Measurements from ENCODE around the gene YIPF6.
A peak's percentile ranks its signal among the peaks of the same experiment; 100 is the strongest.
"Not testable (repeated sequence)": the region's sequence is repeated elsewhere in the genome, so short reads cannot be mapped to it uniquely, and the experiment has no call there.

The YIPF6 gene

DNA sequence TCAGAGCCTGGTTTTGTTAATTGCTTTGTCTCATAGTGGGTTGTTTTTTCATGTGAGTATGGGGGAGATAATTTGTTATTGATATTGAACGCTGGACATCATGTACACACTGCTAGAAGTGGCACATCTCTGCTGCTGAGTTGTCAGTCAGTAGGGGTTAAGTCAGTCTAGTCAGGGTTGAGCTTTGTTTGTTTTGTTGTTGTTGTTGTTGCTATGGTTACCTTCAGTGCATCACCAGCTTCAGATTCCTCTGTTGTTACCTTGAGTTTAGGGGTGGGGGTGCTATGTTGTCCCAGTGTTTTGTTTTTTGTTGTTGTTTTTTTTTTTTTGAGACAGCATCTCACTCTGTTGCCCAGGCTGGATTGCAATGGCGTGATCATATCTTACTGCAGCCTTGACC, 9.9 kb downstream of the YIPF6 start:
- no peak for FAIRE-seq

- FAIRE-seq = peak; percentile 51
These were observed 12.4 kb downstream of the YIPF6 start for GRCh38 chrX:68511255-68511654.

GRCh38 chrX:68524680-68525079, 25.8 kb downstream of the YIPF6 start:
- FAIRE-seq = not testable (repeated sequence)

- no peak for FAIRE-seq
These were observed 34.1 kb downstream of the YIPF6 start for GRCh38 chrX:68532831-68533533.

- no peak for FAIRE-seq
These were observed 34.8 kb downstream of the YIPF6 start for GRCh38 chrX:68533656-68534055.

DNA sequence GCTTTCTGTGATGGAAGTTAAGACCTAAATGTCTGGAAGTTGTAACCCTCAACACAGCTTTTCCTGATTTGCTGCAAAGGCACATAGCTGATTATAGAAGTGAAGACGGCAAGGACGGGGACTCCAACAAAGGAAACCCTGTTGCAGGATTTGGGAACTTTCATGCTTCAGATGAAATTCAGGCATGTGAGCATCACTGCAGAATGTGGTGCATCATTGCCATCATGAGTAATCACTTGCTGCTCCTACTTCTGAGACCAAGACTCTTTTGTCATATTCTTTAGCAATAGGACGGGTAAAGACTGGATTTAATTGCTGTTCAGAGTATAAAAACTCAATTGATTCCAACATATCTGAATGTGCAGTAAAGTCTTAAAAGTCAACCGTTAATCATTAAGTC, 35.8 kb downstream of the YIPF6 start:
- FAIRE-seq = no peak

- FAIRE-seq = no peak
These were observed 37.6 kb downstream of the YIPF6 start for GRCh38 chrX:68536429-68536828.

DNA sequence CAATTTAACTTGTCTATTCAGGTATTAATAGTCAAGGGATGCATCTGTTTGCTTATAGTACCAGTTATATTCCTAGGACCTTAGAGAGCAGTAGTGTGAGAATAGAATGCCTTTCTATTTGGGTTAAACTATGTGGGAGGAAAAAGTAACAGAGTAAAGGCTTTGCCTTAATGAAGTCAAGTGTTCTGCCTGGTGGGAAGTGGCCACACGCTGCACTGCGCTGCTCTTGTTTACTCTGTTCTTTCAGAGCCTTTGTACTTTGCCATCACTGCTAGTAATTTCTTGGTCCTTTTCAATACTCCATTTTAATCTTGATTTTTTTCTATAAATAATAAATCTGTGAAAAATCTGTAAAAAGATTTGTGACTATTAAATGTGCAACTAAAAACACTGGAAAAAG, 38.0 kb downstream of the YIPF6 start:
- no peak for FAIRE-seq

- no peak for FAIRE-seq
These were observed 51.3 kb downstream of the YIPF6 start for GRCh38 chrX:68550193-68550592.

DNA sequence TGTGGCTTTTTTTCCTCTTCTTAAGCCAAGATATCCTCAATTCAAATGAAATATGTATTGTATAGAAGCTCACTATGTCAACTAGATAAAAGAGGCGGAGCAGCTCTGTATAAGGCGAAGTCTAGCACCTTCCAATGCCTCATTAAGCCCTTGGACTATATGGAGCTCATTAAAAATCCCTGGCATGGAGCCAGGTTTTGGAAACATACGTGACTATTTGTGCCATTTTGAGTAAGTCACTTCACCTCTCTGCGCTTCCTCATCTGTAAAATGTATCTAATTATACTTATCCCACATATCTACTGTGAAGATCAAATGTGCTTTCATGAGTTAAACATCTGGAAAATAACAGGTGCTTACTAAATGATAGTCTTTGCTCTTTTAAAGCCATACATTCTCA, 57.2 kb downstream of the YIPF6 start:
- no peak for FAIRE-seq

DNA sequence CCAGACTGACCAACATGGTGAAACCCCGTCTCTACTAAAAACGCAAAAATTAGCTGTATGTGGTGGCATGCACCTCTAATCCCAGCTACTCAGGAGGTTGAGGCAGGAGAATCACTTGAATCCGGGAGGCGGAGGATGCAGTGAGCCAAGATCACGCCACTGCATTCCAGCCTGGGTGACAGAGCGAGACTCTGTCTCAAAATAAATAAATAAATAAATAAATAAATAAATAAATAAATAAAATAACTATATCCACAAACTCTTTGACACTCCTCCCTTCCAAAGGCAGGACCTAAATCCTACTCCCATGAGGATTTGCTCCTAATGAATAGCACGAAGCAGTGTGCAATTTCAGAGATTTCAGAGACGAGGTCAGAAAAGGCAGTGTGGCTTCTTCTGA, 58.3 kb downstream of the YIPF6 start:
- not testable (repeated sequence) for FAIRE-seq

GRCh38 chrX:68559905-68560304, 61.1 kb downstream of the YIPF6 start:
- FAIRE-seq = not testable (repeated sequence)

- FAIRE-seq = no peak
These were observed 69.3 kb downstream of the YIPF6 start for GRCh38 chrX:68568136-68568535.

- FAIRE-seq = no peak
These were observed 71.7 kb downstream of the YIPF6 start for GRCh38 chrX:68570598-68570997.

DNA sequence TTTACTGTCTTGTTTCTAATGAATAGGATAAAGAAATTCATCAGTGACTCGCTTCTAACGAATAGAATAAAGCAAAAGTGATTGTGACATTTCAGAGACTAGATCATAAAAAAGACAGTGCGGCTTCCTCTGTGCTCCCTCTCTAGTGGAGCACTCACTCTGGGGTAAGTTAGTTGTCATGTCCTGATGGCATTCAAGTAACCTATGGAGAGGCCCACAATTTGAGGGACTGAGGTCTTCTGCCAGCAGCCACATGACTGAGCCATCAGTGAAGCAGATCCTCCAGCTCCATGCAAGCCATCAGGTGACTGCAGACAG, 72.4 kb downstream of the YIPF6 start:
- no peak for FAIRE-seq

DNA sequence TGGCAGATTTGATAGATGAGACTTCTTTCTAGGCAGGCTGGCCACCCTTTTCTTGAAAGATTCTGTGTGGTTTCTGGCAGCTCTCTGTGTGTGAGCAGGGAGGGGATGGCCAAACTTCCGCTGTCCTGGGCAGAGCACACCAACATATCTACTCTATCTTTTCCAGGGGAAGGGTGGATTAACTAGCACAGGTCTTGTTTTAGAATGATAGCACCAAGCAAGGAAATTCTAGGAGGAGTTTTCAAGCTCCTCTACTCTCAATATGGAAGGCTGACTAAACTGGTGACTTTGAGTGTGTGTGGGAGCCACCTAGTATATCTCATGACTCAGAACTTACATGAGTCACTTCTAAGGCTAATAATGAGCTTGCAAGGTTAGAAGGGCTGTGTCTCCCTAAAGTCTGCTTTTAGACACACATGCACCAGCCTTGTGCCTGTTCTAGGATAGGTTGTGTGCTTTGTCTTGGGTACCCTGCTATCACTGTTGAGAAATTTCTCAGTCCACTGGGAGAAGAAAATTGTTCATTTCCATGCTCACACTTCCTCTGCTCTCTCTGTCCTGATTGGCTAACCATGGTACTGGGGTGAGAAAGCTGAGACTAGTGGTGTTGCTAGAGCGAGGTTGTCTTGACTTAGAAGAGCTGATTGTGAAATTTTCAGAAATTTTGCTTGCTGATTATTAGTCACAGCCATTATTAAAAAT, 72.9 kb downstream of the YIPF6 start:
- no peak for FAIRE-seq

DNA sequence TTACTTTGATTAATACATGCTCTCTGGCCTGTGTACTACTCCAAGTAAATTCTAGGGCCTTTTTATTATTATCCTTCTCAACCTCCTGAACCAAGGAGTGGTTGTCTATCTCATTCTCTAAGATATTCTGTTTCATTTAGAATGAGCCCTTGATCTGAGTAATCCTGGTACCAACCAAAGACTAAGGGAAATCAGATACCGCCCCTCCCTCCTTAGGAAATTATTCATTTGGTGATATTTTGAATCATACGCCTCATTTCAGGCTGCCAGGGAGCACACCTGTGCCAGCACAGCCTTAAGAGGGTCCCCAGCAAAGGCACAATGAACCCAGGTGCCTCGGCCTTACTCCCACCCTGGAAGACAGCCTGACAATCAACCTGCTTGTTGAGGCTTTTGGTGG, 75.4 kb downstream of the YIPF6 start:
- no peak for FAIRE-seq

- no peak for FAIRE-seq
These were observed 81.0 kb downstream of the YIPF6 start for GRCh38 chrX:68579810-68580209.

- no peak for FAIRE-seq
These were observed 85.4 kb downstream of the YIPF6 start for GRCh38 chrX:68584221-68584620.

Measured in G401.6 (cell line).